K562 (cell line): ENCODE data around the gene RFPL1. TPM values are rescaled to one million over a fixed set of nuclear protein-coding genes. Genes with fewer than 3 reads are reported as not detected.
A peak's percentile ranks its signal among the peaks of the same experiment; 100 is the strongest.

Source experiments
- ATAC-seq: fragments of 200-7000 bp; cut with Tn5 transposase; 3 replicates; pipeline ENCODE4 v1.9.1; 2020; ENCODE audit warnings: moderate library complexity
- BruUV-seq: library from RNA; stranded (reverse); fragments of 400-500 nt; replicated peaks from 2 replicates; lab custom pipeline; 2021; lab: Mats Ljungman, UMichigan
- CTCF ChIA-PET: fragments of 300-600 bp; formaldehyde crosslinking; extraction: SDS; loops from one replicate; lab custom pipeline; 2021; ENCODE audit warnings: low intra/inter-chr PET ratio; lab: Yijun Ruan, JAX
- POLR2A ChIA-PET: fragments of 300-600, 350-650 bp; sonication (Branson Sonifier 250); formaldehyde crosslinking; extraction: SDS; loops from one replicate; lab custom pipeline; 2021; ENCODE audit warnings: antibody characterized with exemption, inconsistent platforms; lab: Yijun Ruan, JAX
- DNase-seq, 4 experiments: peaks; one replicate each; pipeline versions ENCODE4 v3.0.0 to v3.0.0-alpha.2; 2011 to 2018; ENCODE audit warnings: low spot score in 3 of 4, mixed read lengths in 3 of 4; ENCODE audit errors: extremely low read depth in 1 of 4
- FAIRE-seq: peaks from 2 replicates; lab custom pipeline; 2011; peaks lifted over from hg19 to GRCh38; lab: Jason Lieb, UNC
- H2AFZ ChIP-seq: 2 replicates; pipeline ENCODE4 v1.6.0; 2011; ENCODE audit warnings: low read depth, low read length, control low read depth, inconsistent platforms
- H3K27ac ChIP-seq: fragments of 200-600 bp; 3 replicates; pipeline ENCODE4 v1.8.0; 2011; ENCODE audit warnings: low read depth, mild to moderate bottlenecking, control low read depth, inconsistent platforms, low read length, moderate library complexity, mixed read lengths; ENCODE audit errors: extremely low read depth
- H3K27me3 ChIP-seq, 2 experiments: fragments of 300-600 bp in 1 of 2; 2 replicates in 1 of 2; 3 replicates in 1 of 2; pipeline versions ENCODE4 v1.6.0 to v1.8.0; 2011; ENCODE audit warnings: inconsistent platforms in 2 of 2, low read length in 2 of 2, mild to moderate bottlenecking in 1 of 2, mixed read lengths in 1 of 2, moderate library complexity in 1 of 2; ENCODE audit not compliant: control insufficient read depth in 2 of 2, insufficient read depth in 2 of 2
- H3K36me3 ChIP-seq: fragments of 300-600 bp; 3 replicates; pipeline ENCODE4 v1.8.0; 2011; ENCODE audit warnings: mild to moderate bottlenecking, low read length, inconsistent platforms; ENCODE audit not compliant: control insufficient read depth, insufficient read depth
- H3K4me1 ChIP-seq, 2 experiments: fragments of 200-600 bp in 1 of 2; replicated peaks in 1 of 2; 2 replicates in 1 of 2; 3 replicates in 1 of 2; pipeline versions ENCODE4 v1.5.1 to v1.8.0; 2011; ENCODE audit warnings: inconsistent platforms in 2 of 2, low read length in 2 of 2, mild to moderate bottlenecking in 1 of 2, mixed read lengths in 1 of 2, moderate library complexity in 1 of 2; ENCODE audit not compliant: control insufficient read depth in 2 of 2, insufficient read depth in 2 of 2
- H3K4me2 ChIP-seq: 2 replicates; pipeline ENCODE4 v1.6.1; 2011; ENCODE audit warnings: low read length, control low read depth, inconsistent platforms, mixed read lengths; ENCODE audit not compliant: insufficient read depth
- H3K4me3 ChIP-seq: fragments of 200-600 bp; sonication (generic), shearing (Covaris generic); 2 replicates; pipeline ENCODE4 v1.5.1; 2016; ENCODE audit warnings: control low read depth, inconsistent platforms
- H3K79me2 ChIP-seq: fragments of 200-600 bp; 3 replicates; pipeline ENCODE4 v1.8.0; 2011; ENCODE audit warnings: low read length, inconsistent platforms; ENCODE audit not compliant: control insufficient read depth, insufficient read depth
- H3K9ac ChIP-seq, 2 experiments: 2 replicates each; pipeline versions ENCODE4 v1.6.0 to v1.6.1; 2011; ENCODE audit warnings: low read depth in 2 of 2, low read length in 2 of 2, control low read depth in 1 of 2, inconsistent platforms in 1 of 2, mild to moderate bottlenecking in 1 of 2, mixed read lengths in 1 of 2; ENCODE audit not compliant: insufficient read depth in 1 of 2
- H3K9me1 ChIP-seq: one replicate; pipeline ENCODE4 v1.6.0; 2011; ENCODE audit warnings: inconsistent platforms, mild to moderate bottlenecking, low read length, moderate library complexity; ENCODE audit not compliant: control insufficient read depth, insufficient read depth
- H3K9me3 ChIP-seq: replicated peaks from 2 replicates; pipeline ENCODE4 v1.5.1; 2011; ENCODE audit warnings: low read depth, low read length, inconsistent platforms; ENCODE audit not compliant: control insufficient read depth, insufficient read depth
- H4K20me1 ChIP-seq: replicated peaks from 2 replicates; pipeline ENCODE4 v1.6.1; 2011; ENCODE audit warnings: low read length, inconsistent platforms, mixed read lengths; ENCODE audit not compliant: control insufficient read depth, insufficient read depth
- BHLHE40 ChIP-seq: IDR thresholded peaks from 2 replicates; pipeline ENCODE4 v1.6.1; 2011; ENCODE audit warnings: low read length, improper control_type of control experiment
- EP400 ChIP-seq: fragments of 450-650 bp; IDR thresholded peaks from 2 replicates; pipeline ENCODE4 v1.6.1; 2017; ENCODE audit warnings: antibody characterized with exemption, mild to moderate bottlenecking, moderate library complexity
- KDM2B ChIP-seq: fragments of 250-450 bp; sonication (Bioruptor Pico); IDR thresholded peaks from 2 replicates; pipeline ENCODE4 v1.8.0; 2021; ENCODE audit warnings: mild to moderate bottlenecking, moderate library complexity
- KLF13 ChIP-seq: fragments of 450-650 bp; IDR thresholded peaks from 2 replicates; pipeline ENCODE4 v1.6.1; 2016; ENCODE audit warnings: missing genetic modification characterization, low read depth, mild to moderate bottlenecking, missing compliant biosample characterization, moderate library complexity, borderline replicate concordance
- NFYB ChIP-seq: IDR thresholded peaks from 2 replicates; pipeline ENCODE4 v1.6.1; 2011; ENCODE audit warnings: mild to moderate bottlenecking, moderate library complexity; ENCODE audit not compliant: insufficient read length; ENCODE audit errors: extremely low read depth
- NUFIP1 ChIP-seq: fragments of 450-650 bp; IDR thresholded peaks from 2 replicates; pipeline ENCODE4 v1.6.1; 2018; ENCODE audit not compliant: partially characterized antibody
- POLR2A ChIP-seq: fragments of 450-650 bp; conservative IDR thresholded peaks from 2 replicates; pipeline ENCODE4 v1.6.1; 2016
- RFX1 ChIP-seq: fragments of 450-650 bp; IDR thresholded peaks from 2 replicates; pipeline ENCODE4 v1.6.1; 2016; ENCODE audit warnings: mild to moderate bottlenecking, moderate library complexity
- SIN3A ChIP-seq, 2 experiments: fragments of 150-350 bp in 1 of 2; IDR thresholded peaks; 2 replicates each; pipeline ENCODE4 v1.6.1; 2011 to 2016; ENCODE audit warnings: borderline replicate concordance in 2 of 2, low read depth in 2 of 2, low read length in 2 of 2, mild to moderate bottlenecking in 2 of 2, moderate library complexity in 2 of 2; ENCODE audit not compliant: control insufficient read depth in 1 of 2
- SP2 ChIP-seq: IDR thresholded peaks from 2 replicates; pipeline ENCODE4 v1.6.1; 2011; ENCODE audit warnings: mild to moderate bottlenecking, low read depth, low read length, moderate library complexity; ENCODE audit not compliant: poor library complexity, severe bottlenecking; ENCODE audit errors: extremely low read depth
- TCF7L2 ChIP-seq: fragments of 150-350 bp; IDR thresholded peaks from 2 replicates; pipeline ENCODE4 v1.6.1; 2016; ENCODE audit warnings: low read depth, mild to moderate bottlenecking, low read length, moderate library complexity
- THRAP3 ChIP-seq: fragments of 450-650 bp; IDR thresholded peaks from 2 replicates; pipeline ENCODE4 v1.6.1; 2016; ENCODE audit warnings: mild to moderate bottlenecking, inconsistent platforms, borderline replicate concordance
- ZNF12 ChIP-seq: sonication (generic); formaldehyde crosslinking; IDR thresholded peaks from 2 replicates; pipeline ENCODE4 v1.4.0; 2020; ENCODE audit warnings: mild to moderate bottlenecking, missing genetic modification reagents
- ZNF133 ChIP-seq: fragments of 250-450 bp; sonication (Bioruptor Pico); IDR thresholded peaks from 2 replicates; pipeline ENCODE4 v1.4.0; 2020; ENCODE audit warnings: mild to moderate bottlenecking
- ZNF311 ChIP-seq: fragments of 250-450 bp; sonication (Bioruptor Pico); IDR thresholded peaks from 2 replicates; pipeline ENCODE4 v1.4.0; 2020; ENCODE audit warnings: mild to moderate bottlenecking, moderate library complexity
- ZNF445 ChIP-seq: fragments of 250-450 bp; sonication (Bioruptor Pico); IDR thresholded peaks from 2 replicates; pipeline ENCODE4 v1.4.0; 2020; ENCODE audit warnings: low read depth, mild to moderate bottlenecking, moderate library complexity
- ZNF518B ChIP-seq: fragments of 250-450 bp; sonication (Bioruptor Pico); IDR thresholded peaks from 2 replicates; pipeline ENCODE4 v1.5.0; 2021; ENCODE audit warnings: mild to moderate bottlenecking, moderate library complexity
- ZNF785 ChIP-seq: fragments of 250-450 bp; sonication (Bioruptor Pico); IDR thresholded peaks from 2 replicates; pipeline ENCODE4 v1.4.0; 2020; ENCODE audit warnings: mild to moderate bottlenecking
- WGBS: fragments of 100-300 bp; shearing (Covaris generic); methylation state at CpG from one replicate; pipeline ENCODE4 v1.1.6; 2016; ENCODE audit warnings: low coverage, mixed read lengths; ENCODE audit not compliant: insufficient coverage; ENCODE audit errors: missing lambda C conversion rate; 5-methylcytosine and 5-hydroxymethylcytosine counted together
- in situ Hi-C: fragments of 300-500 bp; cut with MboI; formaldehyde crosslinking; loops from 4 replicates; pipeline ENCODE4 v1.15.0; 2018; ENCODE audit warnings: inconsistent platforms, mixed read lengths
- intact Hi-C: fragments of 100-400 bp; cut with micrococcal nuclease; formaldehyde crosslinking; loops from 2 replicates; pipeline ENCODE4 v1.14.2; 2022
- polyA plus RNA-seq, 8 experiments: library from polyadenylated mRNA; depleted of rRNA in 4 of 8; stranded (reverse) in 5 of 8; unstranded in 3 of 8; fragments of >200 nt; fragmentation: Nextera tagmentation in 2 of 8; fragmentation: Illumina TruSeq in 1 of 8; extraction: Ambion mirVana in 2 of 8; extraction: Trizol in 1 of 8; gene quantifications; 2 replicates each; pipeline versions ENCODE4 v1.2.1 to v1.2.3, GENCODE V29; 2011 to 2014; ENCODE audit warnings: inconsistent platforms in 1 of 8, missing spikeins in 1 of 8
- total RNA-seq, 7 experiments: library from RNA; depleted of rRNA in 6 of 7; stranded (reverse); fragments of >200 nt in 6 of 7; fragmentation: Illumina TruSeq in 2 of 7; extraction: Trizol in 2 of 7; gene quantifications; 2 replicates each; pipeline versions ENCODE4 v1.2.1 to v1.2.3, GENCODE V29; 2011 to 2021; ENCODE audit warnings: low replicate concordance in 1 of 7
- TF ChIP-seq, protein P1 (sequence below): fragments of 250-450 bp; sonication (Bioruptor Pico); IDR thresholded peaks from 2 replicates; pipeline ENCODE4 v1.8.0; 2021; ENCODE audit warnings: borderline replicate concordance, mild to moderate bottlenecking, moderate library complexity; ENCODE audit not compliant: poor library complexity, severe bottlenecking

Gene RFPL1
- total and polyA plus RNA-seq, 9 of the 15 experiments (the other 6 are each of a cell fraction or from before 2014, with no cell fraction given) = not detected

GRCh38 chr22:29482726-29483125 is 44.3 kb downstream of the RFPL1 start:
- Histone ChIP-seq H3K36me3 (peaks cover 26% of the 10 kb centered on the region; the same call in 1 of the 3 replicates), H3K9me1 (peaks cover 10% of the 10 kb centered on the region), H4K20me1 (peaks cover 14% of the 10 kb centered on the region; the same call in 1 of the 2 replicates), H3K4me3 (no peak overlapping the region), H3K4me2 (peak overlapping the region; percentile 77), H3K9ac (peak overlapping the region in 1 of 2 experiments; percentile 54; a peak in 3 of 4 replicates), H3K4me1 (peaks cover 18 to 45% of the 10 kb centered on the region in 2 experiments; a peak in 4 of 5 replicates), H3K27me3 (no peaks in the 10 kb centered on the region), H3K27ac (peak overlapping the region; percentile 68; the same call in 2 of the 3 replicates), H3K79me2 (peaks cover 35% of the 10 kb centered on the region), H3K9me3 (no peaks in the 10 kb centered on the region), H2AFZ (no peak overlapping the region)
- DNase-seq (no peak), ATAC-seq (no peak), FAIRE-seq (no peak)
- BruUV-seq = no TSS peak
- intact Hi-C loops = no loop called here
- TF ChIP-seq THRAP3 = no peak
- TF ChIP-seq, protein P1, sequence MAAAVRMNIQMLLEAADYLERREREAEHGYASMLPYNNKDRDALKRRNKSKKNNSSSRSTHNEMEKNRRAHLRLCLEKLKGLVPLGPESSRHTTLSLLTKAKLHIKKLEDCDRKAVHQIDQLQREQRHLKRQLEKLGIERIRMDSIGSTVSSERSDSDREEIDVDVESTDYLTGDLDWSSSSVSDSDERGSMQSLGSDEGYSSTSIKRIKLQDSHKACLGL = no peak
- no peak for TF ChIP-seq KLF13 (tag)
- TF ChIP-seq ZNF12 (CRISPR knock-in tag) = no peak
- TF ChIP-seq KDM2B = no peak
- no peak for TF ChIP-seq RFX1
- no peak for TF ChIP-seq SP2
- no peak for TF ChIP-seq NFYB
- TF ChIP-seq ZNF518B (CRISPR knock-in tag) = no peak
- TF ChIP-seq ZNF311 (CRISPR knock-in tag) = no peak
- TF ChIP-seq EP400 = no peak
- TF ChIP-seq BHLHE40 = no peak
- TF ChIP-seq ZNF785 (CRISPR knock-in tag) = no peak
- no peak for TF ChIP-seq TCF7L2
- TF ChIP-seq POLR2A = no peak
- no peak for TF ChIP-seq ZNF133 (CRISPR knock-in tag)
- no peak for TF ChIP-seq SIN3A (IDR thresholded peaks at IDR 0.05; ENCODE audit: borderline replicate concordance in 2 of 2, control insufficient read depth in 1 of 2, low read depth in 2 of 2, low read length in 2 of 2)
- no peak for TF ChIP-seq NUFIP1
- no peak for TF ChIP-seq ZNF445 (CRISPR knock-in tag)
- POLR2A ChIA-PET = interaction anchor here (0.6 to 0.8 kb wide), 2 partner anchors 12 to 14 kb away, joined by 3 read pairs; no protein-coding TSS in a partner anchor
- in situ Hi-C loops = no loop called here
- CTCF ChIA-PET = no interaction called here
- 72% methylated on average over 7 of the region's 7 CpGs for WGBS
